ENCODE results near the gene PDIA5.

Gene PDIA5

GRCh38 chr3:123034996-123035395, 31.8 kb upstream of the PDIA5 start:
- Histone ChIP-seq H3K36me3 (ENCODE audit: control insufficient read depth, insufficient read depth, low read length) (no peaks in the 10 kb centered on the region), H3K4me3 (replicated peaks; ENCODE audit: low read depth, low read length) (no peak overlapping the region), H3K27me3 (replicated peaks; ENCODE audit: control insufficient read depth, insufficient read depth, low read length) (no peaks in the 10 kb centered on the region)
- no peak for DNase-seq (ENCODE audit: extremely low read depth, insufficient read length)
- TF ChIP-seq CTCF (IDR thresholded peaks at IDR 0.05; ENCODE audit: insufficient read depth, low read length, poor library complexity, severe bottlenecking), result no peak

- no peak for DNase-seq (ENCODE audit: extremely low read depth, insufficient read length)
- no peak for TF ChIP-seq CTCF (IDR thresholded peaks at IDR 0.05; ENCODE audit: insufficient read depth, low read length, poor library complexity, severe bottlenecking)
- H3K27me3 ChIP-seq (replicated peaks; ENCODE audit: control insufficient read depth, insufficient read depth, low read length), result no peaks in the 10 kb centered on the region
- no peak overlapping the region for H3K4me3 ChIP-seq (replicated peaks; ENCODE audit: low read depth, low read length)
- no peaks in the 10 kb centered on the region for H3K36me3 ChIP-seq (ENCODE audit: control insufficient read depth, insufficient read depth, low read length)
Measured at GRCh38 chr3:123036352-123037014, 30.3 kb upstream of the PDIA5 start.

- Histone ChIP-seq H3K4me3 (replicated peaks; ENCODE audit: low read depth, low read length) (no peak overlapping the region), H3K36me3 (ENCODE audit: control insufficient read depth, insufficient read depth, low read length) (no peaks in the 10 kb centered on the region), H3K27me3 (replicated peaks; ENCODE audit: control insufficient read depth, insufficient read depth, low read length) (no peaks in the 10 kb centered on the region)
- no peak for TF ChIP-seq CTCF (IDR thresholded peaks at IDR 0.05; ENCODE audit: insufficient read depth, low read length, poor library complexity, severe bottlenecking)
- DNase-seq (ENCODE audit: extremely low read depth, insufficient read length), result no peak
Measured at GRCh38 chr3:123037015-123037375, 29.8 kb upstream of the PDIA5 start.

GRCh38 chr3:123038751-123039150, 28.1 kb upstream of the PDIA5 start:
- DNase-seq (ENCODE audit: extremely low read depth, insufficient read length), result no peak
- no peak for TF ChIP-seq CTCF (IDR thresholded peaks at IDR 0.05; ENCODE audit: insufficient read depth, low read length, poor library complexity, severe bottlenecking)
- H3K4me3 ChIP-seq (replicated peaks; ENCODE audit: low read depth, low read length), result no peak overlapping the region
- H3K36me3 ChIP-seq (ENCODE audit: control insufficient read depth, insufficient read depth, low read length), result no peaks in the 10 kb centered on the region
- H3K27me3 ChIP-seq (replicated peaks; ENCODE audit: control insufficient read depth, insufficient read depth, low read length), result no peaks in the 10 kb centered on the region; the same call in 1 of the 2 replicates

DNA sequence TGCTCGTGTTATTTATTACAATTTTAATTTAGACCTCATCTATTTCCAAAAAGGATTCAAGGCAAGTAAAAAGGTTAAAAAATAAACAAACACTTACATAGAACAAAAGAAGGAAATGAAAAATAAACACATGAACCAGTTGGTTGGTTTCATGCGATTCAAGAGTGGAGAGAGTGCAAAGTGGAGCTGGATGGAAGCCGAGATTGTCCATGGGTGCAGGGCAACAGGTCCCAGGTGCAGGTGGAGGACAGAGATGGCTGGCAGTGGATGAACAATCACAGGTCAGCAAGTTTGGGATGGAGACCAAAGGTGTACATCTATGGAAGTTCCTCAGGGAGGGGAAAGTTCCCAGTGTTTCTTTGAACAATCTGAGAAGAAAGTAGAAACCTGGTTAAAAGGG, 27.6 kb upstream of the PDIA5 start:
- no peaks in the 10 kb centered on the region; the same call in 1 of the 2 replicates for H3K27me3 ChIP-seq (replicated peaks; ENCODE audit: control insufficient read depth, insufficient read depth, low read length)
- no peak for DNase-seq (ENCODE audit: extremely low read depth, insufficient read length)

More for the DNA sequence above, 27.6 kb upstream of the PDIA5 start:
- no peak overlapping the region for H3K4me3 ChIP-seq (replicated peaks; ENCODE audit: low read depth, low read length)
- TF ChIP-seq CTCF (IDR thresholded peaks at IDR 0.05; ENCODE audit: insufficient read depth, low read length, poor library complexity, severe bottlenecking), result no peak
- H3K36me3 ChIP-seq (ENCODE audit: control insufficient read depth, insufficient read depth, low read length), result no peaks in the 10 kb centered on the region

Data from GM06990 (cell line).